Large intestine (tissue), 3 donors: Measurements from ENCODE around the gene CELF4. TPM values are rescaled to one million over a fixed set of nuclear protein-coding genes. Genes with fewer than 3 reads are reported as not detected.

Experiments used
- DNase-seq, 2 donors: peaks; one replicate each; pipeline versions ENCODE4 v3.0.0 to v3.0.0-alpha.2; 2013
- H3K27ac ChIP-seq: one replicate; pipeline ENCODE4 v1.5.1; 2013; ENCODE audit warnings: low read length
- H3K27me3 ChIP-seq: 2 replicates; pipeline ENCODE4 v1.6.1; 2013; ENCODE audit warnings: low read length; ENCODE audit not compliant: control insufficient read depth, insufficient read depth
- H3K36me3 ChIP-seq: 2 replicates; pipeline ENCODE4 v1.6.1; 2013; ENCODE audit warnings: low read length; ENCODE audit not compliant: control insufficient read depth, insufficient read depth
- H3K4me1 ChIP-seq: one replicate; pipeline ENCODE4 v1.6.1; 2013; ENCODE audit warnings: low read length; ENCODE audit not compliant: control insufficient read depth, insufficient read depth
- H3K4me3 ChIP-seq: one replicate; pipeline ENCODE4 v1.5.1; 2013; ENCODE audit warnings: low read length
- H3K9me3 ChIP-seq: one replicate; pipeline ENCODE4 v1.6.1; 2013; ENCODE audit warnings: mild to moderate bottlenecking, low read depth, low read length, moderate library complexity; ENCODE audit not compliant: control insufficient read depth
- WGBS: methylation state at CpG from one replicate; pipeline ENCODE4 v1.1.5; 2013; ENCODE audit warnings: low lambda C conversion rate; ENCODE audit not compliant: insufficient coverage; 5-methylcytosine and 5-hydroxymethylcytosine counted together
- polyA plus RNA-seq: library from polyadenylated mRNA; unstranded; fragments of 120-200 nt; gene quantifications from one replicate; pipeline ENCODE4 v1.2.1, GENCODE V29; 2013

CELF4 gene
- polyA plus RNA-seq, 1 donor = 16.2 TPM

GRCh38 chr18:37575646-37576045 lies 10.0 kb upstream of the CELF4 start:
- Histone ChIP-seq H3K27me3 (peaks cover 33% of the 10 kb centered on the region), H3K9me3 (no peaks in the 10 kb centered on the region), H3K27ac (no peak overlapping the region), H3K4me1 (no peaks in the 10 kb centered on the region), H3K4me3 (no peak overlapping the region), H3K36me3 (no peaks in the 10 kb centered on the region)
- DNase-seq = no peak
- 60% methylated on average over 1 of the region's 10 CpGs for WGBS

- Histone ChIP-seq H3K27ac (no peak overlapping the region), H3K4me1 (no peaks in the 10 kb centered on the region), H3K4me3 (no peak overlapping the region), H3K9me3 (no peaks in the 10 kb centered on the region), H3K36me3 (no peaks in the 10 kb centered on the region), H3K27me3 (peaks cover 45% of the 10 kb centered on the region)
- no peak for DNase-seq
- no CpG with 5 or more reads among the region's 7 CpGs for WGBS
Measured at GRCh38 chr18:37574113-37574512, 8.5 kb upstream of the CELF4 start.

GRCh38 chr18:37572736-37573135 lies 7.1 kb upstream of the CELF4 start:
- H3K27me3 ChIP-seq = peaks cover 51% of the 10 kb centered on the region

GRCh38 chr18:37571266-37571665 lies 5.7 kb upstream of the CELF4 start:
- WGBS = 40% methylated on average over 1 of the region's 5 CpGs
- DNase-seq = no peak
- H3K27ac ChIP-seq = no peak overlapping the region
- peaks cover 6% of the 10 kb centered on the region for H3K4me1 ChIP-seq
- H3K27me3 ChIP-seq = peaks cover 61% of the 10 kb centered on the region
- peaks cover 3% of the 10 kb centered on the region for H3K9me3 ChIP-seq
- no peak overlapping the region for H3K4me3 ChIP-seq
- H3K36me3 ChIP-seq = no peaks in the 10 kb centered on the region

More at GRCh38 chr18:37572736-37573135, 7.1 kb upstream of the CELF4 start:
- no peak for DNase-seq
- Histone ChIP-seq H3K27ac (no peak overlapping the region), H3K36me3 (no peaks in the 10 kb centered on the region), H3K4me1 (no peaks in the 10 kb centered on the region), H3K4me3 (no peak overlapping the region), H3K9me3 (peaks cover under 1% of the 10 kb centered on the region)
- WGBS = no CpG with 5 or more reads among the region's 3 CpGs

- H3K27ac ChIP-seq = no peak overlapping the region
- peaks cover 8% of the 10 kb centered on the region for H3K4me1 ChIP-seq
- DNase-seq = no peak
- peaks cover 6% of the 10 kb centered on the region for H3K9me3 ChIP-seq
- peaks cover 67% of the 10 kb centered on the region for H3K27me3 ChIP-seq
- 65% methylated on average over 2 of the region's 5 CpGs for WGBS
- no peak overlapping the region for H3K4me3 ChIP-seq
- no peaks in the 10 kb centered on the region for H3K36me3 ChIP-seq
Measured at GRCh38 chr18:37570336-37570930, 4.8 kb upstream of the CELF4 start.

- WGBS = 0% methylated on average over 2 of the region's 4 CpGs
Measured at GRCh38 chr18:37568671-37569070, 3.1 kb upstream of the CELF4 start.

GRCh38 chr18:37567994-37568359 lies 2.4 kb upstream of the CELF4 start:
- Histone ChIP-seq H3K4me3 (no peak overlapping the region), H3K4me1 (peaks cover 8% of the 10 kb centered on the region), H3K27me3 (peaks cover 88% of the 10 kb centered on the region)

More at GRCh38 chr18:37568671-37569070, 3.1 kb upstream of the CELF4 start:
- Histone ChIP-seq H3K4me1 (peaks cover 8% of the 10 kb centered on the region), H3K27ac (no peak overlapping the region), H3K36me3 (no peaks in the 10 kb centered on the region), H3K27me3 (peaks cover 84% of the 10 kb centered on the region), H3K4me3 (no peak overlapping the region), H3K9me3 (peaks cover 6% of the 10 kb centered on the region)
- no peak for DNase-seq

GRCh38 chr18:37567061-37567993 lies 1.7 kb upstream of the CELF4 start:
- WGBS = no CpG with 5 or more reads among the region's 72 CpGs
- peaks cover 6% of the 10 kb centered on the region for H3K9me3 ChIP-seq
- H3K4me1 ChIP-seq = peaks cover 8% of the 10 kb centered on the region
- H3K4me3 ChIP-seq = peak overlapping the region; percentile 26
- no peak overlapping the region for H3K27ac ChIP-seq
- H3K36me3 ChIP-seq = no peaks in the 10 kb centered on the region
- H3K27me3 ChIP-seq = peaks cover 90% of the 10 kb centered on the region
- no peak for DNase-seq

More at GRCh38 chr18:37567994-37568359, 2.4 kb upstream of the CELF4 start:
- H3K27ac ChIP-seq = no peak overlapping the region
- DNase-seq = no peak
- H3K36me3 ChIP-seq = no peaks in the 10 kb centered on the region
- H3K9me3 ChIP-seq = peaks cover 6% of the 10 kb centered on the region
- no CpG with 5 or more reads among the region's 10 CpGs for WGBS

- Histone ChIP-seq H3K36me3 (no peaks in the 10 kb centered on the region), H3K9me3 (peaks cover 6% of the 10 kb centered on the region), H3K27ac (peak overlapping the region; percentile 23), H3K27me3 (peaks cover 89% of the 10 kb centered on the region), H3K4me3 (peak overlapping the region; percentile 35), H3K4me1 (peaks cover 8% of the 10 kb centered on the region)
- no peak for DNase-seq
- WGBS = 0% methylated on average over 10 of the region's 51 CpGs
Measured at GRCh38 chr18:37566479-37567060, 972 bp upstream of the CELF4 start.

- Histone ChIP-seq H3K9me3 (peaks cover 6% of the 10 kb centered on the region), H3K36me3 (no peaks in the 10 kb centered on the region), H3K4me1 (peaks cover 8% of the 10 kb centered on the region), H3K4me3 (peak overlapping the region; percentile 40), H3K27ac (no peak overlapping the region), H3K27me3 (peaks cover 86% of the 10 kb centered on the region)
- no CpG with 5 or more reads among the region's 49 CpGs for WGBS
- DNase-seq = peak; percentile 23 to 46
Measured at GRCh38 chr18:37565977-37566478, 430 bp upstream of the CELF4 start.
